Epithelial cell of prostate (primary cell): ENCODE results near the gene APOBEC3C.
"Not testable (repeated sequence)": the region's sequence is repeated elsewhere in the genome, so short reads cannot be mapped to it uniquely, and the experiment has no call there.

Source experiments
- DNase-seq: peaks from one replicate; pipeline ENCODE4 v3.0.0-alpha.2; 2011; ENCODE audit warnings: low read depth, low spot score
- H3K27ac ChIP-seq: fragments of 450-650 bp; 2 replicates; pipeline ENCODE4 v1.5.1; 2017; ENCODE audit warnings: mild to moderate bottlenecking

The APOBEC3C gene

DNA sequence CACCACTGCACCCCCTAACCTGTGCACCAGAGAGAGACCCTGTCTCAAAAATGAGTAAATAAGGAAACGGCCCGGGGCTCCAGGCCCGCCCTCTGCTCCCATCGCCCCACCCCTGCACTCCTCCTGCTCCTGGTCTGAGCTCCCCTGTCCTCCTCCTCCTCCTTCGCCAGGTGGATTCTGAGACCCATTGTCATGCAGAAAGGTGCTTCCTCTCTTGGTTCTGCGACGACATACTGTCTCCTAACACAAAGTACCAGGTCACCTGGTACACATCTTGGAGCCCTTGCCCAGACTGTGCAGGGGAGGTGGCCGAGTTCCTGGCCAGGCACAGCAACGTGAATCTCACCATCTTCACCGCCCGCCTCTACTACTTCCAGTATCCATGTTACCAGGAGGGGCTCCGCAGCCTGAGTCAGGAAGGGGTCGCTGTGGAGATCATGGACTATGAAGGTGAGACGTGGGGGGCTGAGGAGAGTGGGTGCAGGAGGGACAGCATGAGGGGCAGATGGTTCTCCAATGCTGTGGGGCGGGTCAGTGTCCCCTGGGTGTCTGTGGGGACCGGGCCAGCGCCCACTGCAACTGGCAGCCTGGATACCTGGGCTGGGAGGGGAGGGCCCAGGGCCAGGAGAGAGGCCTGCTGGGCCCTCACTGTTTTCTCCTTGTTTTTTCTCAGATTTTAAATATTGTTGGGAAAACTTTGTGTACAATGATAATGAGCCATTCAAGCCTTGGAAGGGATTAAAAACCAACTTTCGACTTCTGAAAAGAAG lies 3.7 kb downstream of the APOBEC3C start:
- no peak for DNase-seq
- no peak overlapping the region for H3K27ac ChIP-seq

DNA sequence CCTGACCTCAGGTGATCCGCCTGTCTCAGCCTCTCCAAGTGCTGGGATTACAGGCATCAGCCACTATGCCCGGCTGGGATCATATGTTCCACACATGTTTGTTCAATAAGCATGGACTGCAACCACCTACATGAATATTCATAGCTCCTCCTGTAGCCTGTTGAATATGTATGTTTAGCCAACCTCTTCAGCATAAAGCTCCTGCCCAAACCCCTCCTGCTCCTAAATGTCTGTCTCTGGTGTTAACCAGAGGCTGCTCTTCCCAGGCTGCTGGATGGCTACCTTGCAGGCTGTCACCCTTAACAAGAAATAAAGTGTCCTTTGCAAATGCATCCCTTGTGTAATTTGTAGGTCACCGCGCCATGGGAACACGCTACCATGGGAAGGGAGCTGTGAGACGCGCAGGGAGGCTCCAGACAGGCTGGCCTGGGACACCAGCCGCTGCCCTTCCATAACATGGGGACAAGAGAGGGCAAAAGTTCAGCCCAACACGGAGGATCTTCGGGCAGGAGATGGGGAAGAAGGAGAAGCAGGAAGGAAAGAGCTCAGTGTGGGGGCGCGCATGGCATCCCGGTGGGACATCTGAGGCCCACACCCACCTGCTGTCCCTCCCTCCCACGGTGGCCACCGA lies 6.1 kb downstream of the APOBEC3C start:
- not testable (repeated sequence) for H3K27ac ChIP-seq, DNase-seq

DNA sequence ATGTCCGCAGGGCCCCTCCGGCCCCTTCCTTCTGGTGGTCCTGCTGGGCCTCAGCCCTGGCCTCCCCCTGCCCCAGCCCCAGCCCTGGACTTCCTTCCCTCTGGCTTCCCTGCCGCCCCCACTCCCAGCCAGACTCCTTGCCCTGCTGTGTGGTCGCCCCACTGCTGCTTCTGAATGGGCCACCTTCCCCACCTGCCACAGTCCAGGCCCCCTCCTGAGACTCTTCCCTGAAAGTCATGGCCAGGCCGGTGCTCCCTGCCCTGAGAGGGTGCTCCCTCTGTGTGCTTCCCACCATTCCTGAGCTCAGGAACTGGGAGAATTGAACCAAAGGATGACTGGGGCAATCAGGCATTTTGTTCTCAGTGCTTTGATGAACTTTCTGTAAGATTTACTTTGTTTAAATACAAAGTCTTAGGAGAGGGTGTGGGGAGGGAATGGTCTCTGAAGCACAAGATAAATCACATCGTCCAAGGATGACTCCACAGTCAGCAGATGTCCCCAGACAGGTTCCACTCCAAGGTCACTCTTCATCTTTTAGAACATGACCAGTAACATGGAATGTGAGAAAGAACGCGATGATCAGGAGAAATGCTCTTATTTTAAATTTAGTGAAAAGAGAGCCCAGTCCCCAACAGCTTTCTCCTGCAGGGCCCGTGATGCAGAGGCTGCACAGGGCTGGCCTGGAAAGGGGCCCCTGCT lies 7.6 kb downstream of the APOBEC3C start:
- H3K27ac ChIP-seq = no peak overlapping the region
- DNase-seq = no peak

DNA sequence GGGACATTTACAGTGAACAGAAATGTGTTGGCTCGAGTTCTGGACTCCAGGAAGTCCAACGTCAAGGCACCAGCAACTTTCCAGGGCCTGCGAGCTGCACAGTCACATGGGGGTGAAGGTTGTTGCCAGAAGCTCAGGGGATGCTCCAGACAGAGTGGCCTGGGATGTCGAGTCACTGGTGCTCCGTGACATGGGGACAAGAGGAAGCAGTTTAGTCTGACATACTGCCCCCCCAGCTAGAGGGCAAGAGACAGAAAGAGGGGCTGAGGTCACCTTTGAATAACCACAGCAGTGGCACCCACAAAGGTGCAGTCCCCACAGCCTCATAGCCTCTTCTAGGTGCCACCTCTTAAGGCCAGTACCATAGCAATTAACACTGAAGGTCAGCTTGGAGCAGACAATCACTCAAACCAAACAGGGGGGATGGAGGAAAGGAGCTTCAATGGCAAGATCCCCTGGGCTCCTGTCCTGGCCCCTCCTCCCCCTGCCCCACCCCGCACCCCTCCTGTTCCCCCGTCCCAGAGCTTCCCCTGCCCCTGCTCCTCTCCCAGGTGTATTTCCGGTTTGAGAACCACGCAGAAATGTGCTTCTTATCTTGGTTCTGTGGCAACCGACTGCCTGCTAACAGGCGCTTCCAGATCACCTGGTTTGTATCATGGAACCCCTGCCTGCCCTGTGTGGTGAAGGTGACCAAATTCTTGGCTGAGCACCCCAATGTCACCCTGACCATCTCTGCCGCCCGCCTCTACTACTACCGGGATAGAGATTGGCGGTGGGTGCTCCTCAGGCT lies 10.7 kb downstream of the APOBEC3C start:
- DNase-seq = no peak
- no peak overlapping the region for H3K27ac ChIP-seq

DNA sequence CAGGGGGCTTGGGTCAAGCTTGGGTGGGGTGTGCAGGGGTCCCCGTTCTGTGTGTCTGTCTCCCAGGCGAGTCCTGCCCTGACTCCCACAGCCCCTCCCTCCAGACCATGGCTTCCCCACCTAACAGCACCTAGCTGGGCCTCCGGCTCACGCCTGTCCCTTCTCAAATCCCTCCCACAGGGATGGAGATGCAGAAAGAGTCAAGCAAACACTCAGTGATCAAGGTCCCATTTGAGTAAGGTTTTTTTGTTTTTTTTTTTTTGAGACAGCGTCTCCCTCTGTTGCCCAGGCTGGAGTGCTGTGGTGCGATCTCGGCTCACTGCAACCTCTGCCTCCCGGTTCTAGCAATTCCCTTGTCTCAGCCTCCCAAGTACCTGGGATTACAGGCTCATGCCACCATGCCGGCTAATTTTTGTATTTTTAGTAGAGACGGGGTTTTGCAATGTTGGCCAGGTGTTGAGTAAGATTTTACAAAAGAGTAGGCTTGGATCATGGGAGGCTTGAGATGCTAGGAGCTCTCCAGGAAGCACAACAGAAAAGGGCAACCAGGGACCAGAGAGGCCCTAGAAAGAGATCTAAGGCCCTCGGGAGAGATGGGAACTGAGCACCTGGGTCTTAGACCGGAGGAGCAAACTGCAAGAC lies 12.6 kb downstream of the APOBEC3C start:
- no peak for DNase-seq
- H3K27ac ChIP-seq = no peak overlapping the region

DNA sequence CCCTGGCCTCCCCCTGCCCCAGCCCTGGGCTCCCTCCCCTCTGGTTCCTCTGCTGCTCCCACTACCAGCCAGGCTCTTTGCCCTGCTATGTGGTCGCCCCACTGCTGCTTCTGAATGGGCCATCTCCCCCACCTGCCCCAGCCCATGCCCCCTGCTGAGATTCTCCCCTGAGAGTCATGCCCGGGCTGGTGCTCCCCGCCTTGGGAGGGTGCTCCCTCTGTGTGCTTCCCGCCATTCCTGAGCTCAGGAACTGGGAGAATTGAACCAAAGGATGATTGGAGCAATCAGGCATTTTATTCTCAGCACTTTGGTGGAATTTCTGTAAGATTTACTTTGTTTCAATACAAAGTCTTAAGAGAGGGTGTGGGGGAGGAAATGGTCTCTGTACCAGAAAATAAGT lies 13.7 kb downstream of the APOBEC3C start:
- no peak overlapping the region for H3K27ac ChIP-seq
- no peak for DNase-seq

DNA sequence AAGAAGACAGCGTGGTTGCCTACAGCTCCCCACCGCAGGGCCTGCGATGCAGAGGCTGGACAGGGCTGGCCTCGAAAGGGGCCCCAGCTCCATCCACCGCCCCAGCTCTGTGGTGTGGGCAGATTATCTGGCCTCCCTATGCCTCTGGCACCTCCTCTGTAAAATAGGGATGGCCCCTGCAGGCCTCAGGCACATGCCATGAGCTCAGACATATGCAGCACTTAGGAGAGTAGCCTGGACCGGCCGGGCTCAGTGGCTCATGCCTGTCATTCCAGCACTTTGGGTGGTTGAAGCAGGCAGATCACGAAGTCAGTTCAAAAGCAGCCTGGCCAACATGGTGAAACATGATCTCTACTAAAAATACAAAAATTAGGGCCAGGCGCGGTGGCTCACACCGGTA lies 14.2 kb downstream of the APOBEC3C start:
- H3K27ac ChIP-seq = no peak overlapping the region
- no peak for DNase-seq

DNA sequence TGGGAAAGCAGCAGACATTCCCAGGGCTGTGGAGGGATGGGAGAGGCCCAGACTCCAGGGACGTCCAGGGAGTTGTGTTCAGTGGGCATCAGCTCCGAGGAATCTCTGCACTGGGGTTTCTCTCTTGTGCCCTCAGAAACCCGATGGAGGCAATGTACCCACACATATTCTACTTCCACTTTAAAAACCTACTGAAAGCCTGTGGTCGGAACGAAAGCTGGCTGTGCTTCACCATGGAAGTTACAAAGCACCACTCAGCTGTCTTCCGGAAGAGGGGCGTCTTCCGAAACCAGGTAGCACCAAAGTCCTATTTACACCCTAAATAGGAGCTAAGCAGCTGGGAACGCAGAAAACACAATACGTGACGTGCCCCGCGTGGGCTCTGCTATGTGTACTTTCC lies 15.2 kb downstream of the APOBEC3C start:
- H3K27ac ChIP-seq = no peak overlapping the region
- DNase-seq = no peak

DNA sequence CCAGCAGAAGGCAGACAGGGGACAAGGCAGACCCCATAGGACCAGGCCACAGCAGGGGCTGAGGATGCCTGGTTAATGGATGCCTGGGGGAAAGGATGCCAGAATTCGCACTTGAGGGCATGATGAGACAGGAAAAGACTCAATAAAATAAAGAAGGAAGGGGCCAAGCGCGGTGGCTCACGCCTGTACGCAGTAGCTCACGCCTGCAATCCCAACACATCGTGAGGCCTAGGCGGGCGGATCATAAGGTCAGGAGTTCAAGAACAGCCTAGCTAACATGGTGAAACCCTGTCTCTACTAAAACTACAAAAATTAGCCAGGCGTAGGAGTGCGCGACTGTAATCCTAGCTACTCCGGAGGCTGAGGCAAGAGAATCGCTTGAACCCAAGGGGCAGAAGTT lies 16.6 kb downstream of the APOBEC3C start:
- no peak for DNase-seq
- no peak overlapping the region for H3K27ac ChIP-seq

DNA sequence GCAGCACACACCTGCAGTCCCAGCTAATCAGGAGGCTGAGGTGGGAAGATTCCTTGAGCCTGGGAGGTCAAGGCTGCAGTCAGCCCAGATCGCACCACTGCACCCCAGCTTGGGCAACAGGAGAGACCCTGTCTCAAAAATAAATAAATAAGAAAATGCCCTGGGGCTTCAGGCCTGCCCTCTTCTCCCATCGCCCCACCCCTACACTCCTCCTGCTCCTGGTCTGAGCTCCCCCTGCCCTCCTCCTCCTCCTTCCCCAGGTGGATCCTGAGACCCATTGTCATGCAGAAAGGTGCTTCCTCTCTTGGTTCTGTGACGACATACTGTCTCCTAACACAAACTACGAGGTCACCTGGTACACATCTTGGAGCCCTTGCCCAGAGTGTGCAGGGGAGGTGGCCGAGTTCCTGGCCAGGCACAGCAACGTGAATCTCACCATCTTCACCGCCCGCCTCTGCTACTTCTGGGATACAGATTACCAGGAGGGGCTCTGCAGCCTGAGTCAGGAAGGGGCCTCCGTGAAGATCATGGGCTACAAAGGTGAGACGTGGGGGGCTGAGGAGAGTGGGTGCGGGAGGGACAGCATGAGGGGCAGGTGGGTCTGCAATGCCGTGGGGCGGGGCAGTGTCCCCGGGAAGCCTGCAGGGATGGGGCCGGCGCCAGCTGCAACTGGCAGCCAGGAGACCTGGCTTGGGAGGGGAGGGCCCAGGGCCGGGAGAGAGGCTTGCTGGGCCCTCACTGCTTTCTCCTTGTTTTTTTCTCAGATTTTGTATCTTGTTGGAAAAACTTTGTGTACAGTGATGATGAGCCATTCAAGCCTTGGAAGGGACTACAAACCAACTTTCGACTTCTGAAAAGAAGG lies 17.6 kb downstream of the APOBEC3C start:
- DNase-seq, H3K27ac ChIP-seq: not testable (repeated sequence)

DNA sequence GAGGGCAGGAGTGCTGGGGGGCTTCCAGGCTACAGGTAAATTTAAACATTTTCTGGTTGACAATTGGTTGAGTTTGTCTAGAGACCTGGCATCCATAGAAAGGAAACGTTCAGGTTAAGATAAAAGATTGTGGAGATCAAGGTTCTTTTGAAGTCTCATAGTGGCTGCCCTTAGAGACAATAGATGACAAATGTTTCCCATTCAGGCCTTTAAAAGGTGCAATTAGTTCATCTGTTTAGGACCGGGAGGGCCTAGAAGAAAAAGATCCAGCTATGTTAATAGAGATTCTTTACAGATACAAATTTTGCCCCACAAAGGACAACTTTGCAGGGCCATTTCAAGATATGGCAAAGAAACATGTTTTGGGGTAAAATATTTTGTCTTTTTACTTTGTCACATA lies 23.0 kb downstream of the APOBEC3C start:
- not testable (repeated sequence) for DNase-seq, H3K27ac ChIP-seq

DNA sequence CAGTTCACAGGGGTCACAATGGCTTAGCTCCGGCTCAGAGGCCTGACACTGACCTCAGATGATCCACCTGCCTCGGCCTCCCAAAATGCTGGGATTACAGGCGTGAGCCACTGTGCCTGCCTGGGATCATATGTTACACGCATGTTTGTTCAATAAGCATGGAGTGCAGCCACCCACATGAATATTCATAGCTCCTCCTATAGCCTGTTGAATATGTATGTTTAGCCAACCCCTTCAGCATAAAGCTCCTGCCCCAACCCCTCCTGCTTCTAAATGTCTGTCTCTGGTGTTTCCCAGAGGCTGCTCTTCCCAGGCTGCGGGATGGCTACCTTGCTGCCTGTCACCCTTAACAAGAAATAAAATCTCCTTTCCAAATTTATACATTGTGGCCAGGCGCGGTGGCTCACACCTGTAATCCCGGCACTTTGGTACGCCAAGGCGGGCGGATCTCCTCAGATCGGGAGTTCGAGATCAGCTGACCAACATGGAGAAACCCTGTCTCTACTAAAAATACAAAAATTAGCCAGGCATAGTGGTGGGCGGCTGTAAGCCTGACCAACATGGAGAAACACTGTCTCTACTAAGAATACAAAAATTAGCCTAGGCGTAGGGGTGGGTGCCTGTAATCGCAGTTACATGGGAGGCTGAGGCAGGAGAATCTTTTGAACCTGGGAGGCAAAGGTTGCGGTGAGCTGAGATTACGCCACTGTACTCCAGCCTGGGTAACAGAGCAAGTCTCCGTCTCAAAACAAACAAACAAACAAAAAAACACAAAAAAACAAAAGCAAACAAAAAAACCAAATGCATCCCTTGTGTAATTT lies 25.5 kb downstream of the APOBEC3C start:
- no peak overlapping the region for H3K27ac ChIP-seq
- no peak for DNase-seq

DNA sequence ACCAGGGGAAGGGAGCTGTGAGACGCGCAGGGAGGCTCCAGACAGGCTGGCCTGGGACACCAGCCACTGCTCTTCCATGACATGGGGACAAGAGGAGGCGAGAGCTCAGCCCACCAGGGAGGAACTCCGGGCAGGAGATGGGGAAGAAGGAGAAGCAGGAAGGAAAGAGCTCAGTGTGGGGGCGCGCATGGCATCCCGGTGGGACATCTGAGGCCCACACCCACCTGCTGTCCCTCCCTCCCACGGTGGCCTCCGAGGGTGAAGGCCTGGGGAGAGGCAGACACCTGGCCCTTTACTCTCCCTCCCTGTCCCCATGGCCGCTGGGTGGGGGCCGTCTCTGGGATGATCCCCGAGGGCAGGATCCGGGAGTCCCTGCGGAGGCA lies 26.1 kb downstream of the APOBEC3C start:
- DNase-seq, H3K27ac ChIP-seq: not testable (repeated sequence)

DNA sequence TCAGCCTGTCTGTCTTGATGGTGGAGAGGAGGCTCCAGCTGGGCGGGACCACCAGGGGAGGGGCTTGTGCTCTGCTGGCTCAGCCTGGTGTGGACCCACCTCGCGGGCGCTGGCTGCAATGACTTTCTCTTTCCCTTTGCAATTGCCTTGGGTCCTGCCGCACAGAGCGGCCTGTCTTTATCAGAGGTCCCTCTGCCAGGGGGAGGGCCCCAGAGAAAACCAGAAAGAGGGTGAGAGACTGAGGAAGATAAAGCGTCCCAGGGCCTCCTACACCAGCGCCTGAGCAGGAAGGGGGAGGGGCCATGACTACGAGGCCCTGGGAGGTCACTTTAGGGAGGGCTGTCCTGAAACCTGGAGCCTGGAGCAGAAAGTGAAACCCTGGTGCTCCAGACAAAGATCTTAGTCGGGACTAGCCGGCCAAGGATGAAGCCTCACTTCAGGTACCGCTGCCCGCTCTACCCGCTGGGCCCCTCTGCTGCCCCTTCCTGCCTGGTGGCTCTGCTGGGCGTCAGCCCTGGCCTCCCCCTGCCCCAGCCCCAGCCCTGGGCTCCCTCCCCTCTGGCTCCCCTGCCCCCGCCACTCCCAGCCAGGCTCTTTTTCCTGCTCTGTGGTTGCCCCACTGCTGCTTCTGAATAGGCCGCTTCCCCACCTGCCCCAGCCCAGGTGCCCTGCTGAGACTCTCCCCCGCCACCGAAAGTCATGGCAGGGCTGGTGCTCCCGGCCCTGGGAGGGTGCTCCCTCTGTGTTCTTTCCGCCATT lies 26.7 kb downstream of the APOBEC3C start, which contains the start of gene APOBEC3F:
Gene APOBEC3F, plus strand, starts transcription at position 327 of the 759 bp plus-strand sequence. Its CDS starts 97 bp downstream, at position 424.
- peak within 1 kb of the TSS; percentile 57 for H3K27ac ChIP-seq
- not testable (repeated sequence) for DNase-seq

DNA sequence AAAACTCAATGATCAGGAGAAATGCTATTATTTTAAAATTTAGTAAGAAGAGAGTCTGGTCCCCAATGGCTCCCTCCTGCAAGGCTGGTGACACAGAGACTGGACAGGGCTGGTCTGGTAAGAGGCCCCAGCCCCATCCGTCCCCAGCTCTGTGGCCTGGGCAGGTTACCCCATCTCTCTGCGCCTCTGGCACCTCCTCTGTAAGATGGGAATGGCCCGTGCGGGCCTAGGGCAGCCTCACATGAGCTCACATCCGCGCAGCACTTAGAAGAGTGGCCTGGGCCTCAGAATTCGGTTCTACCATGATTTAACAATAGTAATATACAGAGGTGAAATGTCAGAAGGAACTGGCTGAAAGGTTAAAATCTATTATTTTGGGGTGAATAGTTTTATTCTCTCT lies 27.9 kb downstream of the APOBEC3C start:
- no peak for DNase-seq
- no peak overlapping the region for H3K27ac ChIP-seq

DNA sequence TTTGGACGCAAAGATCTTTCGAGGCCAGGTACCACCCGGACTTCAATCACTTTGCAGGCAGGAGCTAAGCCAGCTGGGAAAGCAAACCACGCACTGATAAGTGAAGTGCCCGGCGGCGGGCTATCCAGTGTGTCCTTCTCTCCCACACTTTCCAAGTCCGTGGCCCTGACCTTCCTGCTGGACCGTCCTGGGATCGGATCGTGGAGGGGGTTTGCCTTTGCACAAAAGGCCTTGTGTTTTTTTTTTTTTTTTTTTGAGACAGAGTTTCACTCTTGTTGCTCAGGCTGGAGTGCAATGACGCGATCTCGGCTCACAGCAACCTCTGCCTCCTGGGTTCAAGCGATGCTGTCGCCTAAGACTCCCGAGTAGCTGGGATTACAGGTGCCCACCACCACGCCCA lies 29.0 kb downstream of the APOBEC3C start:
- not testable (repeated sequence) for H3K27ac ChIP-seq, DNase-seq

DNA sequence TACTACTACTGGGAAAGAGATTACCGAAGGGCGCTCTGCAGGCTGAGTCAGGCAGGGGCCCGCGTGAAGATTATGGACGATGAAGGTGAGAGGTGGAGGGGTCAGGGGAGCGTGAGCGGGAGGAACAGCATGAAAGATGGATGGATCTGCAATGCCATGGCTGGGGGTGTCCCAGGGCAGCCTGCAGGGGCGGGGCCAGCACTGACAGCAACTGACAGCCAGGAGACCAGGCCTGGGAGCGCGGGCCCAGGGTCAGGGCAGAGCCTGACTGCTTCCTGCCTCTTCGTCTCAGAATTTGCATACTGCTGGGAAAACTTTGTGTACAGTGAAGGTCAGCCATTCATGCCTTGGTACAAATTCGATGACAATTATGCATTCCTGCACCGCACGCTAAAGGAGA lies 31.1 kb downstream of the APOBEC3C start:
- not testable (repeated sequence) for H3K27ac ChIP-seq, DNase-seq
